GM11168 (cell line): Measurements from ENCODE around the gene ONECUT3.

Experiments
- in situ Hi-C: fragments of 300-500 bp; cut with MboI; formaldehyde crosslinking; loops from one replicate; pipeline ENCODE4 v1.12.0; 2022; ENCODE audit warnings: low sequenced_read_pairs; ENCODE audit not compliant: unreplicated experiment

The ONECUT3 gene

GRCh38 chr19:1754636-1755466, 1.5 kb downstream of the ONECUT3 start:
- in situ Hi-C loops = no loop called here

- in situ Hi-C loops = no loop called here
Observed at GRCh38 chr19:1755467-1756171, 2.3 kb downstream of the ONECUT3 start.

GRCh38 chr19:1756264-1756663, 3.0 kb downstream of the ONECUT3 start:
- in situ Hi-C loops = no loop called here

GRCh38 chr19:1756705-1757465, 3.6 kb downstream of the ONECUT3 start:
- in situ Hi-C loops = no loop called here

- in situ Hi-C loops = no loop called here
Observed at GRCh38 chr19:1757468-1758230, 4.3 kb downstream of the ONECUT3 start.

- in situ Hi-C loops = no loop called here
Observed at GRCh38 chr19:1758231-1758577, 4.9 kb downstream of the ONECUT3 start.

- in situ Hi-C loops = no loop called here
Observed at GRCh38 chr19:1758959-1759903, 5.9 kb downstream of the ONECUT3 start.

GRCh38 chr19:1760020-1760419, 6.7 kb downstream of the ONECUT3 start:
- in situ Hi-C loops = loop anchor here (10.0 kb wide), 1 partner anchor 85 kb away; no protein-coding TSS in a partner anchor

GRCh38 chr19:1760786-1761527, 7.7 kb downstream of the ONECUT3 start:
- in situ Hi-C loops = loop anchor here (10.0 kb wide), 1 partner anchor 86 kb away; no protein-coding TSS in a partner anchor

- in situ Hi-C loops = loop anchor here (10.0 kb wide), 1 partner anchor 87 kb away; no protein-coding TSS in a partner anchor
Observed at GRCh38 chr19:1761528-1762242, 8.4 kb downstream of the ONECUT3 start.

- in situ Hi-C loops = loop anchor here (10.0 kb wide), 1 partner anchor 88 kb away; no protein-coding TSS in a partner anchor
Observed at GRCh38 chr19:1762243-1763117, 9.2 kb downstream of the ONECUT3 start.

- in situ Hi-C loops = loop anchor here (10.0 kb wide), 1 partner anchor 89 kb away; no protein-coding TSS in a partner anchor
Observed at GRCh38 chr19:1763648-1764639, 10.6 kb downstream of the ONECUT3 start.

GRCh38 chr19:1764729-1765128, 11.4 kb downstream of the ONECUT3 start:
- in situ Hi-C loops = loop anchor here (10.0 kb wide), 1 partner anchor 90 kb away; no protein-coding TSS in a partner anchor

- in situ Hi-C loops = loop anchor here (10.0 kb wide), 1 partner anchor 91 kb away; no protein-coding TSS in a partner anchor
Observed at GRCh38 chr19:1765232-1765903, 12.1 kb downstream of the ONECUT3 start.
